ENCODE measurements around the gene PRR19.

- TF ChIP-seq POLR2A (IDR thresholded peaks at IDR 0.05) (no peak), CTCF (IDR thresholded peaks at IDR 0.05) (no peak)
Measured at GRCh38 chr19:42313096-42313839, 11.3 kb downstream of the PRR19 start, which contains the start of gene TMEM145.

Measured in suprapubic skin (tissue), 3 donors.